Neutrophil (primary cell): ENCODE results near the gene C5orf47.

Experiments used
- H3K27ac ChIP-seq: fragments of 200-600 bp; sonication (generic); 2 replicates; pipeline ENCODE4 v1.5.1; 2016; ENCODE audit warnings: mild to moderate bottlenecking, moderate library complexity
- H3K27me3 ChIP-seq: fragments of 200-600 bp; sonication (generic); 2 replicates; pipeline ENCODE4 v1.6.0; 2016; ENCODE audit warnings: mild to moderate bottlenecking
- H3K36me3 ChIP-seq: fragments of 200-600 bp; sonication (generic); 2 replicates; pipeline ENCODE4 v1.5.1; 2017
- H3K4me1 ChIP-seq, 2 experiments: fragments of 200-600 bp in 1 of 2; sonication (generic) in 1 of 2; 1 replicate in 1 of 2; 2 replicates in 1 of 2; pipeline versions ENCODE4 v1.5.1 to v1.6.1; 2013 to 2016; ENCODE audit warnings: low read depth in 1 of 2, low read length in 1 of 2, mild to moderate bottlenecking in 1 of 2, moderate library complexity in 1 of 2; ENCODE audit not compliant: control insufficient read depth in 1 of 2, insufficient read depth in 1 of 2
- H3K4me3 ChIP-seq, 2 experiments: fragments of 200-600 bp in 1 of 2; sonication (generic) in 1 of 2; 1 replicate in 1 of 2; 2 replicates in 1 of 2; pipeline ENCODE4 v1.5.1; 2013 to 2016; ENCODE audit warnings: low read depth in 1 of 2, low read length in 1 of 2, mild to moderate bottlenecking in 1 of 2, moderate library complexity in 1 of 2
- H3K9me3 ChIP-seq: fragments of 200-600 bp; sonication (generic); 2 replicates; pipeline ENCODE4 v1.5.1; 2016
- CTCF ChIP-seq: fragments of 200-600 bp; sonication (generic); IDR thresholded peaks from 2 replicates; pipeline ENCODE4 v1.5.1; 2016; ENCODE audit warnings: antibody characterized with exemption

Gene C5orf47

GRCh38 chr5:174020928-174021304 lies 31.9 kb downstream of the C5orf47 start:
- Histone ChIP-seq H3K4me1 (no peaks in the 10 kb centered on the region), H3K9me3 (no peaks in the 10 kb centered on the region), H3K27me3 (peaks cover 44% of the 10 kb centered on the region), H3K36me3 (no peaks in the 10 kb centered on the region), H3K27ac (no peak overlapping the region), H3K4me3 (no peak overlapping the region)
- no peak for TF ChIP-seq CTCF

GRCh38 chr5:174022384-174023095 lies 33.6 kb downstream of the C5orf47 start:
- TF ChIP-seq CTCF: no peak
- Histone ChIP-seq H3K36me3 (no peaks in the 10 kb centered on the region), H3K27me3 (peaks cover 56% of the 10 kb centered on the region), H3K4me1 (no peaks in the 10 kb centered on the region), H3K9me3 (no peaks in the 10 kb centered on the region), H3K4me3 (no peak overlapping the region), H3K27ac (no peak overlapping the region)

GRCh38 chr5:174030286-174030685 lies 41.3 kb downstream of the C5orf47 start:
- Histone ChIP-seq H3K36me3 (no peaks in the 10 kb centered on the region), H3K9me3 (no peaks in the 10 kb centered on the region), H3K4me3 (no peak overlapping the region), H3K27ac (no peak overlapping the region), H3K27me3 (peaks cover 42% of the 10 kb centered on the region), H3K4me1 (no peaks in the 10 kb centered on the region)
- TF ChIP-seq CTCF: no peak

DNA sequence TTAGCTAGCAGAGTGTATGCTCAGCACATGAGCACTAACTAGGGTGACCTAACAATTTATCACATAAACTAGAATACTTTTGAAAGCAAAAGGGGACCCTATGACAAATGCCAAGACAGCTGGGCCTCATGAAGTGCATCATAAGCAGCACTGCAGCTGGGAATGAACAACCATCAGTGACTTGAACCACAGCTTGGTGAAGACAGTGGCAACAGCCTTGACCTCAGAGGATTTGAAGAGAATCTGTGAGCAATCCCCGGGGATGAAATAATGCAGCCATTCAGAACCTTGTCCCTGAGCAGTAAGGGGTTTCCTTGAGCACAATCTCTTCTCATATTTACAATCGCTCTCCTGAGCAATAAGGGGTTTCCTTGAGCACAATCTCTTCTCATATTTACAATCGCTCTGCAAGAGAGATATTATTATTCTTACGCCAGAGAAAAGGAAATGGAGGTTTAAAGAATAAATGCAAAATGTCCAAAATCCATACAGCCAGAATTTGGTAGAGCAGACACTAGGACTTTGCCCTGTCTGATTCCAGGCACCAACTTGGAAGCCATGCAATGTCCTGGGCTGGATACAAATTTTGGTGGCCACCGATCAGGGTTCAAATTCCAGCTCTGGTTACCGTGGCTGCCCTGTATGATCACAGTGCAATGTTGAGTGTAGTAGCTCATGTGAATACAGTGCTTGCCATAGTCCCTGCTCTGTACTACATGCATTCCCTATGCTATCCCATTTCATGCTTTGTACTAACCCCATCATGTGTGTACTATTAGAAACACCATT lies 55.7 kb downstream of the C5orf47 start:
- Histone ChIP-seq H3K36me3 (no peaks in the 10 kb centered on the region), H3K27ac (no peak overlapping the region), H3K4me3 (no peak overlapping the region), H3K27me3 (peaks cover 51% of the 10 kb centered on the region), H3K4me1 (no peaks in the 10 kb centered on the region), H3K9me3 (no peaks in the 10 kb centered on the region)
- TF ChIP-seq CTCF: no peak

DNA sequence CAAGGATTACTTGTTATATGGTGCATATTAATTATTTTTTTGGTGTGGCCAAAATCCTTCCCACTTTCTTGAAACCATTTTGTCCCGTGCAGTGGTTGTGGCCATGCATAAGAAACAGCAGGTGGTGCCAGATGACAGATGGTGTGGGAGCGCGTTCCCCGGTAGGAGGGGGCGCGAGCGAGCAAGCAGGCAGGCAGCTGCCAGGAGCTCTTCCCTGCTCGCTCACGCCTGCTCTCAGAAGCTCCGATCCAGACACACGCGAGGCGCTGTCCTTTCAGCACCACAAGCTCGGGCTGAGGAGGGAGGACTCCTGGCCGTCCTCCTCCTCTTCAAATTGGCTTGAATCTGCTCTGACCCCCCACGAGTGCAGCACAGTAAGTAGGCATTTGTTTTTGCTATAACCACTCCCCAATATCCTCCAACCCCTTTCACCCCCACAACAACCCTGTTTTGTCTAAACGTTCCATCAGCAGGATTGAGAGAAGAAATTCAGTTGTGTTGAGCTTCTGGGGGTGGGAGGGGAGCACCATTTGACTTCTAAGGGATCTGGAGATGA lies 56.6 kb downstream of the C5orf47 start, which contains the start of gene NSG2:
Gene NSG2, plus strand, starts transcription at position 237 of the 556 bp plus-strand sequence. CDS start 1,050 bp downstream, outside the sequence.
- Histone ChIP-seq H3K4me3 (no peak within 1 kb of the TSS), H3K27ac (no peak within 1 kb of the TSS), H3K9me3 (no peaks in the 10 kb centered on the region), H3K4me1 (no peaks in the 10 kb centered on the region), H3K27me3 (peaks cover 43% of the 10 kb centered on the region), H3K36me3 (no peaks in the 10 kb centered on the region)
- TF ChIP-seq CTCF: no peak
